GM12892 (cell line): ENCODE data around the gene NR3C2.

Experiments used
- POLR2A ChIP-seq: IDR thresholded peaks from 2 replicates; pipeline ENCODE4 v1.6.1; 2011; ENCODE audit warnings: low read depth, low read length, control low read depth
- POLR2AphosphoS5 ChIP-seq: IDR thresholded peaks from 2 replicates; pipeline ENCODE4 v1.6.1; 2011; ENCODE audit warnings: low read depth, low read length, control low read depth
- TAF1 ChIP-seq: IDR thresholded peaks from 2 replicates; pipeline ENCODE4 v1.6.1; 2011; ENCODE audit warnings: low read depth, mild to moderate bottlenecking, control low read depth, low read length, borderline replicate concordance

- TF ChIP-seq POLR2AphosphoS5 (no peak), POLR2A (no peak), TAF1 (no peak)
Observed at GRCh38 chr4:148445071-148445859, 3.1 kb upstream of the NR3C2 start.
